Measurements from ENCODE around the gene APRT. TPM values are rescaled to one million over a fixed set of nuclear protein-coding genes. Genes with fewer than 3 reads are reported as not detected.

Gene APRT
- polyA plus RNA-seq, 1 donor from 2014 or later = 416 TPM

- Mint-ChIP-seq H3K9me3 (peaks cover 0 to 2% (median 0%) of the 10 kb centered on the region in 3 donors), H3K36me3 (peaks cover 3% of the 10 kb centered on the region), H3K4me1 (peaks cover 26 to 28% (median 26%) of the 10 kb centered on the region in 3 donors), H3K27me3 (no peaks in the 10 kb centered on the region), H3K27ac (no peak overlapping the region), H3K4me3 (no peak overlapping the region)
These were observed 49.4 kb downstream of the APRT start for GRCh38 chr16:88762258-88762870.

- Mint-ChIP-seq H3K27me3 (no peaks in the 10 kb centered on the region), H3K36me3 (peaks cover 3% of the 10 kb centered on the region), H3K27ac (no peak overlapping the region), H3K4me3 (no peak overlapping the region), H3K9me3 (peaks cover 0 to 2% (median 0%) of the 10 kb centered on the region in 3 donors), H3K4me1 (peaks cover 20 to 24% (median 23%) of the 10 kb centered on the region in 3 donors)
These were observed 49.9 kb downstream of the APRT start for GRCh38 chr16:88761830-88762229.

GRCh38 chr16:88761143-88761534 is 50.6 kb downstream of the APRT start:
- H3K27me3 Mint-ChIP-seq = no peaks in the 10 kb centered on the region
- H3K9me3 Mint-ChIP-seq = peaks cover 0 to 2% (median 0%) of the 10 kb centered on the region in 3 donors
- H3K4me1 Mint-ChIP-seq = peaks cover 17 to 21% (median 17%) of the 10 kb centered on the region in 3 donors
- H3K27ac Mint-ChIP-seq = no peak overlapping the region
- H3K36me3 Mint-ChIP-seq = peaks cover 3% of the 10 kb centered on the region
- H3K4me3 Mint-ChIP-seq = no peak overlapping the region

GRCh38 chr16:88760424-88761142 is 51.1 kb downstream of the APRT start:
- no peaks in the 10 kb centered on the region for H3K27me3 Mint-ChIP-seq
- peak overlapping the region in 1 of 3 donors; percentile 71 for H3K27ac Mint-ChIP-seq
- peaks cover 13 to 16% (median 15%) of the 10 kb centered on the region in 3 donors for H3K4me1 Mint-ChIP-seq
- no peak overlapping the region for H3K4me3 Mint-ChIP-seq
- H3K36me3 Mint-ChIP-seq = peaks cover 3% of the 10 kb centered on the region
- H3K9me3 Mint-ChIP-seq = peaks cover 0 to 2% (median 0%) of the 10 kb centered on the region in 3 donors

GRCh38 chr16:88759976-88760350 is 51.8 kb downstream of the APRT start:
- Mint-ChIP-seq H3K27ac (peak overlapping the region in 1 of 3 donors; percentile 71), H3K27me3 (no peaks in the 10 kb centered on the region), H3K9me3 (peaks cover 0 to 2% (median 0%) of the 10 kb centered on the region in 3 donors), H3K4me3 (no peak overlapping the region), H3K36me3 (peaks cover 3% of the 10 kb centered on the region), H3K4me1 (peaks cover 11 to 16% (median 15%) of the 10 kb centered on the region in 3 donors)

Other genes with a start within 250 kb of the APRT start
- 17.5 TPM for gene ZC3H18, start 241.5 kb downstream of the APRT start, polyA plus RNA-seq
- not detected for gene IL17C, start 173.4 kb downstream of the APRT start, polyA plus RNA-seq
- 1,890 TPM for gene CYBA, start 160.9 kb downstream of the APRT start, polyA plus RNA-seq
- gene MVD, start 148.8 kb downstream of the APRT start, polyA plus RNA-seq = 26.0 TPM
- gene SNAI3, start 125.4 kb downstream of the APRT start, polyA plus RNA-seq = 12.3 TPM
- 33.9 TPM for gene RNF166, start 105.5 kb downstream of the APRT start, polyA plus RNA-seq
- gene CTU2, start 105.4 kb downstream of the APRT start, polyA plus RNA-seq = 12.1 TPM
- 33.4 TPM for gene PIEZO1, start 26.7 kb downstream of the APRT start, polyA plus RNA-seq
- 0.20 TPM for gene CDT1, start 8.1 kb downstream of the APRT start, polyA plus RNA-seq
- gene GALNS, start 45.0 kb upstream of the APRT start, polyA plus RNA-seq = 8.4 TPM
- 86.1 TPM for gene TRAPPC2L, start 45.2 kb upstream of the APRT start, polyA plus RNA-seq
- not detected for gene PABPN1L, start 54.7 kb upstream of the APRT start, polyA plus RNA-seq
- gene CBFA2T3, start 165.3 kb upstream of the APRT start, polyA plus RNA-seq = 38.8 TPM

Data from IgD-negative memory B cell (primary cell).